Measurements from ENCODE around the gene KIF1B.

Gene KIF1B

GRCh38 chr1:10265900-10266299 is 55.5 kb downstream of the KIF1B start:
- H3K36me3 ChIP-seq (ENCODE audit: insufficient read depth, low read length), result no peaks in the 10 kb centered on the region
- H3K4me2 ChIP-seq (ENCODE audit: low read length), result no peak overlapping the region
- no peaks in the 10 kb centered on the region for H3K27me3 ChIP-seq (ENCODE audit: insufficient read depth, low read length)
- H4K20me1 ChIP-seq (ENCODE audit: insufficient read depth, low read length), result no peaks in the 10 kb centered on the region
- H3K27ac ChIP-seq (ENCODE audit: low read depth, low read length, poor library complexity, severe bottlenecking), result no peak overlapping the region
- H3K9ac ChIP-seq (ENCODE audit: low read length), result no peak overlapping the region
- H2AFZ ChIP-seq (ENCODE audit: low read length), result no peak overlapping the region
- no peak overlapping the region for H3K4me3 ChIP-seq (ENCODE audit: low read depth, low read length, poor library complexity, severe bottlenecking)
- H3K9me3 ChIP-seq (ENCODE audit: low read length), result no peaks in the 10 kb centered on the region
- TF ChIP-seq CTCF (IDR thresholded peaks at IDR 0.05; ENCODE audit: low read length), result no peak
- TF ChIP-seq EZH2 (IDR thresholded peaks at IDR 0.05; ENCODE audit: borderline replicate concordance, low read length), result no peak
- H3K4me1 ChIP-seq (ENCODE audit: insufficient read depth, low read length, severe bottlenecking), result no peaks in the 10 kb centered on the region
- no peaks in the 10 kb centered on the region for H3F3A ChIP-seq (ENCODE audit: insufficient read depth, low read length)
- no peaks in the 10 kb centered on the region for H3K9me2 ChIP-seq (ENCODE audit: low read depth, low read length)
- H3K79me2 ChIP-seq (ENCODE audit: insufficient read depth, low read length), result no peaks in the 10 kb centered on the region

- no peaks in the 10 kb centered on the region for H3K79me2 ChIP-seq (ENCODE audit: insufficient read depth, low read length)
- H3K36me3 ChIP-seq (ENCODE audit: insufficient read depth, low read length), result no peaks in the 10 kb centered on the region
- no peak overlapping the region for H3K4me3 ChIP-seq (ENCODE audit: low read depth, low read length, poor library complexity, severe bottlenecking)
Observed at GRCh38 chr1:10267319-10267718, 56.9 kb downstream of the KIF1B start.

GRCh38 chr1:10267921-10268320 is 57.6 kb downstream of the KIF1B start:
- Histone ChIP-seq H3K36me3 (ENCODE audit: insufficient read depth, low read length) (no peaks in the 10 kb centered on the region), H3K27ac (ENCODE audit: low read depth, low read length, poor library complexity, severe bottlenecking) (no peak overlapping the region), H3K9ac (ENCODE audit: low read length) (no peak overlapping the region), H3K9me2 (ENCODE audit: low read depth, low read length) (no peaks in the 10 kb centered on the region), H3K4me1 (ENCODE audit: insufficient read depth, low read length, severe bottlenecking) (no peaks in the 10 kb centered on the region), H3K79me2 (ENCODE audit: insufficient read depth, low read length) (no peaks in the 10 kb centered on the region), H4K20me1 (ENCODE audit: insufficient read depth, low read length) (no peaks in the 10 kb centered on the region), H3K9me3 (ENCODE audit: low read length) (no peaks in the 10 kb centered on the region), H3K4me2 (ENCODE audit: low read length) (no peak overlapping the region), H3F3A (ENCODE audit: insufficient read depth, low read length) (no peaks in the 10 kb centered on the region), H2AFZ (ENCODE audit: low read length) (no peak overlapping the region), H3K27me3 (ENCODE audit: insufficient read depth, low read length) (no peaks in the 10 kb centered on the region), H3K4me3 (ENCODE audit: low read depth, low read length, poor library complexity, severe bottlenecking) (no peak overlapping the region)
- no peak for TF ChIP-seq CTCF (IDR thresholded peaks at IDR 0.05; ENCODE audit: low read length)
- TF ChIP-seq EZH2 (IDR thresholded peaks at IDR 0.05; ENCODE audit: borderline replicate concordance, low read length), result no peak

More at GRCh38 chr1:10267319-10267718, 56.9 kb downstream of the KIF1B start:
- no peaks in the 10 kb centered on the region for H3K9me3 ChIP-seq (ENCODE audit: low read length)
- H2AFZ ChIP-seq (ENCODE audit: low read length), result no peak overlapping the region
- H3K4me2 ChIP-seq (ENCODE audit: low read length), result no peak overlapping the region
- no peak overlapping the region for H3K27ac ChIP-seq (ENCODE audit: low read depth, low read length, poor library complexity, severe bottlenecking)
- TF ChIP-seq CTCF (IDR thresholded peaks at IDR 0.05; ENCODE audit: low read length) (no peak), EZH2 (IDR thresholded peaks at IDR 0.05; ENCODE audit: borderline replicate concordance, low read length) (no peak)
- no peaks in the 10 kb centered on the region for H3K4me1 ChIP-seq (ENCODE audit: insufficient read depth, low read length, severe bottlenecking)
- no peaks in the 10 kb centered on the region for H4K20me1 ChIP-seq (ENCODE audit: insufficient read depth, low read length)
- H3K27me3 ChIP-seq (ENCODE audit: insufficient read depth, low read length), result no peaks in the 10 kb centered on the region
- no peak overlapping the region for H3K9ac ChIP-seq (ENCODE audit: low read length)
- no peaks in the 10 kb centered on the region for H3F3A ChIP-seq (ENCODE audit: insufficient read depth, low read length)
- no peaks in the 10 kb centered on the region for H3K9me2 ChIP-seq (ENCODE audit: low read depth, low read length)

Measured in OCI-LY1 (cell line).